Measurements from ENCODE around the gene NRP1.

- TF ChIP-seq CTCF (IDR thresholded peaks at IDR 0.05; ENCODE audit: low read depth, low read length, poor library complexity, severe bottlenecking) (no peak), EZH2phosphoT487 (IDR thresholded peaks at IDR 0.05; ENCODE audit: borderline replicate concordance, low read length) (no peak)
These were observed 36.0 kb upstream of the NRP1 start for GRCh38 chr10:33370434-33370930.
